ENCODE measurements around the gene SEMA3F. TPM values are rescaled to one million over a fixed set of nuclear protein-coding genes. Genes with fewer than 3 reads are reported as not detected.

The SEMA3F gene
- total RNA-seq, 1 donor from 2014 or later = 48.0 TPM

Small RNA genes within 50 kb of the gene (microRNA-seq; reads per million reads assigned to microRNA genes)
- gene MIR566 = not detected
- not detected for gene MIR5787

Other genes with a start within 250 kb of the SEMA3F start
- 8.8 and 9.2 TPM in 2 replicates for gene MON1A, start 225.5 kb upstream of the SEMA3F start, total RNA-seq (ENCODE audit: low replicate concordance)
- gene RBM6, start 215.2 kb upstream of the SEMA3F start, total RNA-seq (ENCODE audit: low replicate concordance) = 96.0 and 109 TPM in 2 replicates
- gene RBM5, start 66.4 kb upstream of the SEMA3F start, total RNA-seq (ENCODE audit: low replicate concordance) = 170 and 244 TPM in 2 replicates
- 0.71 TPM in 1 of 2 replicates, not detected in the other for gene GNAT1, start 36.3 kb downstream of the SEMA3F start, total RNA-seq (ENCODE audit: low replicate concordance)
- 6.0 and 11.0 TPM in 2 replicates for gene SLC38A3, start 49.9 kb downstream of the SEMA3F start, total RNA-seq (ENCODE audit: low replicate concordance)
- 140 and 145 TPM in 2 replicates for gene GNAI2, start 80.9 kb downstream of the SEMA3F start, total RNA-seq (ENCODE audit: low replicate concordance)
- 18.4 and 34.8 TPM in 2 replicates for gene SEMA3B, start 113.8 kb downstream of the SEMA3F start, total RNA-seq (ENCODE audit: low replicate concordance)
- not detected in 2 replicates for gene LSMEM2, start 123.8 kb downstream of the SEMA3F start, total RNA-seq (ENCODE audit: low replicate concordance)
- 60.9 and 80.5 TPM in 2 replicates for gene IFRD2, start 137.1 kb downstream of the SEMA3F start, total RNA-seq (ENCODE audit: low replicate concordance)
- gene HYAL3, start 144.1 kb downstream of the SEMA3F start, total RNA-seq (ENCODE audit: low replicate concordance) = 2.9 and 4.0 TPM in 2 replicates
- 12.9 and 13.0 TPM in 2 replicates for gene NAA80, start 144.1 kb downstream of the SEMA3F start, total RNA-seq (ENCODE audit: low replicate concordance)
- 2.3 and 3.7 TPM in 2 replicates for gene HYAL1, start 148.2 kb downstream of the SEMA3F start, total RNA-seq (ENCODE audit: low replicate concordance)
- gene HYAL2, start 167.4 kb downstream of the SEMA3F start, total RNA-seq (ENCODE audit: low replicate concordance) = 46.6 and 52.5 TPM in 2 replicates
- 24.9 and 39.0 TPM in 2 replicates for gene TUSC2, start 172.9 kb downstream of the SEMA3F start, total RNA-seq (ENCODE audit: low replicate concordance)
- gene RASSF1, start 185.5 kb downstream of the SEMA3F start, total RNA-seq (ENCODE audit: low replicate concordance) = 13.7 and 13.8 TPM in 2 replicates
- gene ZMYND10, start 190.4 kb downstream of the SEMA3F start, total RNA-seq (ENCODE audit: low replicate concordance) = 1.8 and 13.4 TPM in 2 replicates
- gene NPRL2, start 195.5 kb downstream of the SEMA3F start, total RNA-seq (ENCODE audit: low replicate concordance) = 20.3 and 27.9 TPM in 2 replicates
- 10.1 and 15.9 TPM in 2 replicates for gene CYB561D2, start 195.5 kb downstream of the SEMA3F start, total RNA-seq (ENCODE audit: low replicate concordance)
- 42.7 and 44.4 TPM in 2 replicates for gene TMEM115, start 204.2 kb downstream of the SEMA3F start, total RNA-seq (ENCODE audit: low replicate concordance)

Data from type B pancreatic cell (in vitro differentiated cells).